Testis (tissue), 3 donors: Measurements from ENCODE around the gene LRMDA. TPM values are rescaled to one million over a fixed set of nuclear protein-coding genes. Genes with fewer than 3 reads are reported as not detected.

Experiments
- DNase-seq: peaks from one replicate; pipeline ENCODE4 v3.0.0-alpha.2; 2019
- H3K27ac ChIP-seq, 2 donors: fragments of 200-600 bp; sonication (generic); one replicate each; pipeline ENCODE4 v1.5.1; 2019
- H3K27me3 ChIP-seq: fragments of 200-600 bp; sonication (generic); one replicate; pipeline ENCODE4 v1.5.1; 2019
- H3K36me3 ChIP-seq: fragments of 200-600 bp; sonication (generic); one replicate; pipeline ENCODE4 v1.5.1; 2017; ENCODE audit warnings: low read depth; ENCODE audit errors: missing control alignments
- H3K4me1 ChIP-seq: fragments of 200-600 bp; sonication (generic); one replicate; pipeline ENCODE4 v1.5.1; 2019
- H3K4me3 ChIP-seq, 2 donors: fragments of 200-600 bp; sonication (generic); one replicate each; pipeline ENCODE4 v1.5.1; 2017 to 2019
- H3K9me3 ChIP-seq: fragments of 200-600 bp; sonication (generic); one replicate; pipeline ENCODE4 v1.5.1; 2017
- CTCF ChIP-seq, 3 experiments: fragments of 450-650 bp in 2 of 3; fragments of 200-600 bp in 1 of 3; sonication (generic) in 1 of 3; IDR thresholded peaks; one replicate each; pipeline ENCODE4 v1.5.1; 2016 to 2019; ENCODE audit warnings: antibody characterized with exemption in 3 of 3, mild to moderate bottlenecking in 2 of 3, moderate library complexity in 1 of 3
- POLR2A ChIP-seq: fragments of 450-650 bp; IDR thresholded peaks from one replicate; pipeline ENCODE4 v1.6.1; 2017; ENCODE audit warnings: antibody characterized with exemption, mild to moderate bottlenecking, moderate library complexity
- WGBS, 2 donors: methylation state at CpG; one replicate each; pipeline ENCODE4 v1.1.5; 2018; 5-methylcytosine and 5-hydroxymethylcytosine counted together
- intact Hi-C: fragments of 100-400 bp; cut with DNase I; formaldehyde crosslinking; loops from one replicate; pipeline ENCODE4 v1.15.1; 2023; ENCODE audit warnings: low total_unique reads
- polyA plus RNA-seq: library from polyadenylated mRNA; stranded (reverse); fragments of 350-450 nt; fragmentation: Illumina TruSeq; extraction: RNeasy Lipid Tissue Mini Kit (QIAGEN cat#74804); gene quantifications from one replicate; pipeline ENCODE4 v1.2.3, GENCODE V29; 2014; ENCODE audit warnings: low read depth, low replicate concordance; ENCODE audit not compliant: insufficient read depth
- total RNA-seq, 2 donors: library from RNA; depleted of rRNA; stranded (reverse); fragments of >200 nt; gene quantifications; one replicate each; pipeline ENCODE4 v1.2.3, GENCODE V29; 2016

The LRMDA gene
- total and polyA plus RNA-seq, 3 donors from 2014 or later, result 7.6 to 13.8 (median 10.6) TPM

GRCh38 chr10:75633568-75633967 is 202.1 kb downstream of the LRMDA start:
- no peak for TF ChIP-seq POLR2A
- TF ChIP-seq CTCF (IDR thresholded peaks at IDR 0.05), result no peak
- H3K4me3 ChIP-seq, result no peak overlapping the region
- no peaks in the 10 kb centered on the region for H3K4me1 ChIP-seq
- no peaks in the 10 kb centered on the region for H3K36me3 ChIP-seq
- intact Hi-C loops, result no loop called here
- 86 to 89% methylated on average over 2 of the region's 2 CpGs for WGBS, 2 donors
- H3K27ac ChIP-seq, result no peak overlapping the region
- DNase-seq, result no peak
- H3K9me3 ChIP-seq, result no peaks in the 10 kb centered on the region
- H3K27me3 ChIP-seq, result no peaks in the 10 kb centered on the region

- no peaks in the 10 kb centered on the region for H3K27me3 ChIP-seq
- TF ChIP-seq CTCF (IDR thresholded peaks at IDR 0.05), result no peak
- no peak for TF ChIP-seq POLR2A
- H3K9me3 ChIP-seq, result no peaks in the 10 kb centered on the region
- H3K36me3 ChIP-seq, result no peaks in the 10 kb centered on the region
- intact Hi-C loops, result no loop called here
- no peak overlapping the region for H3K4me3 ChIP-seq
- 80 to 89% methylated on average over 2 of the region's 2 CpGs for WGBS, 2 donors
- DNase-seq, result no peak
- H3K4me1 ChIP-seq, result no peaks in the 10 kb centered on the region
- H3K27ac ChIP-seq, result no peak overlapping the region
Observed at GRCh38 chr10:75634947-75635346, 203.5 kb downstream of the LRMDA start.

- Histone ChIP-seq H3K36me3 (no peaks in the 10 kb centered on the region), H3K4me1 (no peaks in the 10 kb centered on the region), H3K4me3 (no peak overlapping the region), H3K27me3 (no peaks in the 10 kb centered on the region), H3K27ac (no peak overlapping the region), H3K9me3 (no peaks in the 10 kb centered on the region)
- TF ChIP-seq POLR2A (no peak), CTCF (IDR thresholded peaks at IDR 0.05) (no peak)
- 88 to 90% methylated on average over 2 of the region's 2 CpGs for WGBS, 2 donors
- intact Hi-C loops, result no loop called here
- DNase-seq, result no peak
Observed at GRCh38 chr10:75638752-75639151, 207.3 kb downstream of the LRMDA start.

GRCh38 chr10:75639736-75640135 is 208.3 kb downstream of the LRMDA start:
- TF ChIP-seq POLR2A (no peak), CTCF (IDR thresholded peaks at IDR 0.05) (no peak)
- Histone ChIP-seq H3K4me3 (no peak overlapping the region), H3K27ac (no peak overlapping the region), H3K9me3 (no peaks in the 10 kb centered on the region), H3K36me3 (no peaks in the 10 kb centered on the region), H3K27me3 (no peaks in the 10 kb centered on the region), H3K4me1 (no peaks in the 10 kb centered on the region)
- WGBS, 2 donors, result 80 to 90% methylated on average over 7 of the region's 7 CpGs
- intact Hi-C loops, result no loop called here
- no peak for DNase-seq

GRCh38 chr10:75640381-75640780 is 209.0 kb downstream of the LRMDA start:
- H3K4me3 ChIP-seq, result no peak overlapping the region
- no peaks in the 10 kb centered on the region for H3K9me3 ChIP-seq
- H3K27me3 ChIP-seq, result no peaks in the 10 kb centered on the region
- no peak overlapping the region for H3K27ac ChIP-seq
- H3K4me1 ChIP-seq, result no peaks in the 10 kb centered on the region
- no peak for DNase-seq
- 73 to 88% methylated on average over 3 of the region's 3 CpGs for WGBS, 2 donors
- intact Hi-C loops, result no loop called here
- no peaks in the 10 kb centered on the region for H3K36me3 ChIP-seq
- TF ChIP-seq CTCF (IDR thresholded peaks at IDR 0.05), result no peak
- no peak for TF ChIP-seq POLR2A
